NCI-H1436 treated with DMSO at 0.1 percent for 48 hours (cell line): ENCODE data around the gene PANX1.

Experiments used
- DNase-seq: peaks from one replicate; lab custom pipeline; 2025; lab: John Stamatoyannopoulos, UW

Gene PANX1

GRCh38 chr11:94129512-94130297, 1.1 kb downstream of the PANX1 start:
- no peak for DNase-seq

GRCh38 chr11:94130298-94131046, 1.8 kb downstream of the PANX1 start:
- DNase-seq, result no peak

DNA sequence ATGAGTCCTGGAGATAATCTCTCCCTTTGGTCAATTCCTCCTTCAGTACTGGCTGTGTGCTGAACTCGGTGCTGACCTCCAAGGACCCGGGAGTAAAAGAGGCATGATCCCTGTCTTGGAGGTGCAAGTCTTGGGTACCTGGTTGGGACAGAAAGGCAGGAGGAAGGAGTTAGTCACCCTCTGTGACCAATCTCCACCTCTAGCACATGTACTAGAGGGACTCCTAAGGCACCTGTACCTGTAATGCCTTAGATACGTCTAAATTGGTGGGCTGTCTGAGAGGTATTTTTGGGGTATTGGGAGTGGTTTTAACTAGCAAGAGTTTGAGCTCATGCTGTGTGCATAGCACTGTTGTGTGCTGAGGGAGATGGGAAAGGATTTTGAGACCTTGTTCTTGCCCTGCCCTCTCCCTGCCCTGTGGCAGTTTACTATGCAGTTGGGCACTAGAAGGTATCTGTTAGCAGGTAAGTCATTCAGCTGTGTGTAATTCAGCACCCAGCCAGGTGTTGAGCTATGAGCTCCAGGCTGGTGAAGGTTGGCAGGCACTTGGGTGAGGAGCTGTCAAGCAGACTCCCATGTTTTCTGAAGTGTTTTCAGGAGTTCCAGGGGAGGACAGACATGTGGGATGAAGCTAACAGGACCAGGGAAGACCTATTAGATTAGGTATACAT, 2.5 kb downstream of the PANX1 start:
- DNase-seq, result no peak

DNA sequence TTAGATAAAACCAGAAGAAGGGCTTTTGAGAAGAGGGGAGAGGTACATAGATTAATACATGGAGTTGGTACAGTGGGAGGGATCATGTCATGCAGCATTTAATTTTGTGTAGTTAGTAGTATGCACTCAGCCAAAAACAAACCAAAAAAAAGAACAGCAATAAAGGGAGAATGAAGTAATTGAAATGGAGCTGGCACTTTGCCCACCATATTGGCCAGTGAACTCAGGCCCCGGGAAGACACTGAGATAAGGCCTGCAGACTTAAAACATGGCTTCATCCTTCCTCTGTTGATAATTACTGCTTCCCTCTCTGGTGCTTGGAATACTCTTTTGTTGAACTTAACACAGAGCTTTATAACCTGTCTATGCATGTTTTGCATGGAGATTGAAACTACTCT, 3.1 kb downstream of the PANX1 start:
- DNase-seq, result no peak

- DNase-seq, result no peak
These were observed 3.5 kb downstream of the PANX1 start for GRCh38 chr11:94132152-94132558.

DNA sequence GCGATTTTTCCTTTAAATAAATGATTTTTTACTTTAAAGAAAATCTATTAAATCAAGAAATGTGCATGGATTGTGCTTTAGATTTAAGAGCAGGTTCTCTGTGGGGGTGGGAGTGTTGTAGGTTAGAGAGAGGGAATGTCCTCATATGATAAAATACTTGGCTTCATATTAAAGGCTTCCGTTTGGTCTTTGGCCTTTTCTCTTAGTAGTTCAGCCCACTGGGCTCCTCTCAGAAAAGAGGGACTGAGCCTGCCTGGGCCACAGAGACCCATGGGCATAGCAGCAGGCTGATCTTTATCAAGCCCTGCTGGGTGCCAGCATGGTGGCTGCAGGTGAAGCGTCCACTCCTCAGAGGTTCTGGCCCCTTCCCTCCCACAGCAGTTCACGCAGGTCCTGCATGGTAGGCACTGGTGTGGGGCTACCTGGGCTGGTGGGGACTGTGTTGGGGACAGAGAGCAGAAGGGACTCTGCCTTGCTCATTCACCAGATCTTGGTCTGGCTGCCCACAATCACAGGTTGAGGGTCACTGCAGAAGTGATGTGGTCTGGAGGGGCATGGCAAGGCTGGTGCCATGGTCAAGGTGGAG, 4.3 kb downstream of the PANX1 start:
- DNase-seq, result no peak

DNA sequence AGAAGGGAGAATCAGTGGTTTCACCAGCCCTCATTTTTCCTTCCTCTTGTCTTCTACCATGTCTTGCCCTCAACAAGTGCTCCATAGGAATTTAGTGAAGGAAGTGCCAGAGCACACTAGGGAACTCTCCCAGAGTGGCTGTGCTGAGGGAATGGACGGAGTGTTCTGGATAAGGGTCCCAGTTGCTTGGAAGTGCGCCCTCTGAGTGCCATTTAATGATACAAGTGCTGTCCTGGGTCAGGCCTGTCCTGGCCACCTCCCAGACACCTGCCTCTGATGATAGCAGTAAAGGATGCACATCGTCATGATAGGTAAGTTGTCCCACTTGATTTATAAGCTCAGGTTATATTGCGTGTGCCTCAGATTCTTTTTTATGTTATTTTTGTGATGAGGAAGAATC, 5.1 kb downstream of the PANX1 start:
- DNase-seq, result no peak

DNA sequence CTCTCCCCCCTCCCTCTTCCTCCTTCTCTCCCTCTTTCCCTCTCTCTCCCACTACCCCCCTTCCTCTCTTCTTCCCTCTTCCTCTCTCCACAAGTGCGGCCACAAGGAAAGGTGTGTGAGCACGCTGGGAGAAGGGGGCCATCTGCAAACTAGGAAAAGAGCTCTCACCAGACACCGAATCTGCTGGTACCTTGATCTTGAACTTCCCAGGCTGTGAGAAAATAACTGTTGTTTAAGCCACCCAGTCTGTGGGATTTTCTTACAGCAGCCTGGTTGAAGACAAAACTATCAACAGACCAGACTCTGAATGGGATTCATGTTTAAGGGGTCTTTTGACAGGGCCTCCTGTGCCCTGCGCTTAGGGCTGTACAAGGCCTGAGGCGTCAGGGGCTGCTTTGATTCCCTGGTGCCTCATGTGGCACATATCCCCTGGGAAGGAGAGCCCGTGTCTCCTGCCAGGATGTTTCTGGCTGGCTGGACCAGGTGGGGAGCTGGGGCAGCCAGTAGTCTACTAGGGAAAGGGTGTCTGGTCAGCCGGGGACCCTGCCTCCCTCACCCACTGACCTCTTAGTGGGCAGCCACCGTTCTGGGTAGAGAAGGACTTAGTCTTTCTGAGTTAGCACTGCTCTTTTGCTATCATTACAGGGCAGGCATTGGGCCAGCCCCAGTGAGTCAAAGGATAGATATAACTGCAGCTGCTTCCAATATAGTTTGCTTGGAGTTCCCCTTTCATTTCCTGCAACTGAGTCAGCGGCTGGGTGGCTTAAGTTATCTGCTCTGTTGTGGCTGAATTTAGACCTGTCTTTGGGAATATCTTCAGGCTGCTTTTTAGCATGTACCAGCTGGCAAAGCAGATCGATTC, 6.2 kb downstream of the PANX1 start:
- DNase-seq, result no peak

DNA sequence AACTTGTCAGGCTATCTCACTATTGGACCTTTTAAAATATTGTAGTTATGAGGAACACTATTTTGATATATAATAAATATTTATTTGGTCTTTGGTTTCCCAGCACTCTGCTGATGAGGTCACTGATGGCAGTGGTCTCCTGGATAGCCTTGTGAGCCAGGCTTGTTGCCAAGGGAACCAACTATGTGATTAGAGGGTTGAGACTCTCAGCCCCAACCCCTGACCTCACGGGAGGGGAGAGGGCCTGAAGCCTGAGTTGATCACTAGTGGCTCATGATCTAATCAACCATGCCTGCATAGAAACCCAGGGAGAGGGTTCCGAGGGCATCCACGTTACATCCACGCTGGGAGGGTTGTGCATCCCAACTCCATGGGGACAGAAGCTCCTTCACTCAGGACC, 10.8 kb downstream of the PANX1 start:
- DNase-seq, result no peak

GRCh38 chr11:94140154-94140655, 11.6 kb downstream of the PANX1 start:
- no peak for DNase-seq

GRCh38 chr11:94141511-94142307, 13.1 kb downstream of the PANX1 start:
- DNase-seq, result no peak

- DNase-seq, result no peak
These were observed 14.0 kb downstream of the PANX1 start for GRCh38 chr11:94142308-94143281.

DNA sequence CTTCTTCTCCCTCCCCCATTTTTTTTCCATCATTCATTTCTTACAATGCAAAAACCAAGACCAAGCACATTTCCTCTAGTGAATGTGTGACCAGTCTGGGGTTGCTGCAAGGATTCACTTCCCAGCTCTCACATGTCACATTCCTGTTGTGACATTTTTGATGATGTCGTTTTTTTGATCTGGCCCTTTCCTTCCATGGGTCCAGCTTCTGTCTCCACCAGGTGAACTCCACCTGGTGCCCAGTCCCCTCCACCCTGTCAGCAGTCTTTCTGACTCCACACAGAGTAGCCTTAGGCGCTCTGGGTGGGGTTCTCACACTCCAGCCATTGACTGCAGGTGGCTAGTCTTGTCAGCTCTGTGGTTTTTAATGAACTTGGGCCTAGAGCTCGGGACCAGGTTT, 15.6 kb downstream of the PANX1 start:
- no peak for DNase-seq

DNA sequence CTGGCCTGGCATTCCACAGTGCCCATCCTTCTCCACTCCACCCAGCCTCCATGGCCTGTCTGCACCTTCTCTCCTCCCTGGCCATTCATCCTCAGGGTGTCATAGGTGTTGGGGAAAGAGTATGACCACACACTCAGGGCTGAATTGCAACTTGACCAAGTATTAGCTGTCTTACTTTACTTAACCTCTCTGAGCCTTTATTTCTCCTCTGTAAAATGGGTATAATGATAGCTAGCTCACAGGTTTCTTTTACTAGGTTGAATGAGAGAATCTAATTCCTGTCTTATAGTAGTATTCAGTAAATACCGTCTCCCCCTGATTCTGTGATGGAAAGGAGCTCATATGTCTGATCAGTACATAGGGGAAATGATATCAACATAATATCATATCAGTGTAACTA, 16.0 kb downstream of the PANX1 start:
- no peak for DNase-seq

DNA sequence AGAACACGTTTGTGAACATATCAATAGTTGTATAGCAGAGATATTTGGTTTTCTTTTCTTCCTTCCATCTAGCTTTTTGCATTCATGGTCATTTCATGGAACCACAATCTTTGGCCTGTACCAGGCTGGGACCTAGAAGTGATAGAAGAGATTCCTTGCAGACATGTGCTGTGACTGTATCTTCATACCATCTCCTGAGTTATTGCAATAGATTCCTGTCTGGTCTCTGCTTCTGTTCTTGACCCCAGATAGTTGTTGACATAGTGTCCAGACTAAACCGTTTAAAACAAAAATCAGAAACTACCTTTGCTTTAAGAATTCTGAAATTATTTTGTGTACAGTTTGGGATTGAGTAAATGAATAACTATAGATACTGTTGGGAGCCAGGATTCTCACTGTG, 16.8 kb downstream of the PANX1 start:
- DNase-seq, result no peak

DNA sequence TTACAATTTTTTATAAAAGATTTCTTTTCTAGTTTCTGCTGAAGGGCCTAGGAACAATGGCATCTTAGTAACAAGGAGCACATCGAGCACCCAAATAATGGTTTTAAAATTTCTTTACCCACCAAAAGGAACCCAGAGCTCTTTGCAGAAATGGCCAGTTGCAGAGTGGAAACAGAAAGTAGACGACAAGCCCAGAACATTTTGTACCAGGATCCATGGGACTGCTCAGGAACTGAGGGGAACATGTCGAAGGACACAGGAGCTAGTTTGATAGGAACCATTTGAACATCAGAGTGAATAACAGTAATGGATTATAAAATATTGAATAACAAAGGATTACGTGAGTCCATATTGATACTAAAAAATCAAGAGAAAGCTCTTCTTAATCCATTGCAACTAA, 17.3 kb downstream of the PANX1 start:
- DNase-seq, result no peak

- no peak for DNase-seq
These were observed 18.8 kb downstream of the PANX1 start for GRCh38 chr11:94147433-94147845.

DNA sequence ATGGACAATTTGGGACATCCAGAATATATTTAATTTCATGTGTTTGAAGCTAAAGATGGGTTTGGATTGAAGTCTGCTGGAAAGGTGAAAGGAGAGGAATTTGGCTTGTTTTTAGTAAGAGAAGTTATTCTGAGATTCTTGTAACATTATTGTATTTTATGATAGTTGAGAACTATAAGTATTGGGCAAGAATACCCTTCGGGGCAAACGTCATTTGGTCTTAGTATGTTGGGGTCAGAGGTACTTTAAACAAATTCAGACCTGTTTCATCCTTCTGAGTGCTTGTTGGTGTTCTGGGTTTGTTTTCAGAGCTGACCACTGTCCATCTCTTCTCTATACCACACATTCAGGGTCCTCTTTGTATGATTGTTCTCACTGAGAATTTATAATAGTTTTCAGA, 19.5 kb downstream of the PANX1 start:
- no peak for DNase-seq

DNA sequence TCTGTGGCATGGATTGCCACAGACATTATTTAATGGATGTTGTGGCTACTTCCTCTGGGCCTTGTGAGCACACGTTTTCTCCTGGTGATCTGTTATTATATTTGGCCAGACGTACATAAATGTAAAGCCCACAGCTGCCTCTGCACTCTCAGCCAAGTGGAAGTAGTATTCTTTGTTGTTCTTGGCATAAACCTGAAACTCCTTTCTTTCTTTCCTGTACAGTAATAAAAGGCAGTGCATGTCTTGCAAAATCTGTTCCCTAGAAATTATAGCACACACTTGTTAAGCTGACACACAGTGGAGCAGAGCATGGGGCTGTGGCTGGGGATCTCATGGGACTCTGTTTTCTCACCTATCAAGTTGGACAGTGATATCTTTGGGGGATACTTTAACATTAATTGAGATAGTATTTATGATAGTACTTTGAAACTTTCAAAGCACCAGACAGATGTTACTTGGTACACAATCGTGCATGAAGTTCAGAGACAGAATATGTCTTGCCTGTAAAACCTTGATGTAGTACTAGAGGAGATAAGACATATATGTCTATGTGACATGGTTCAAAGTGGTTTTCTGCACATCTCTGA, 20.9 kb downstream of the PANX1 start:
- no peak for DNase-seq
